Mesenchymal stem cell (in vitro differentiated cells and primary cell): ENCODE measurements around the gene INSL4. TPM values are rescaled to one million over a fixed set of nuclear protein-coding genes. Genes with fewer than 3 reads are reported as not detected.

ENCODE experiments used
- small RNA-seq: library from polyadenylated mRNA; stranded (forward); fragments of <200 nt; extraction: miRNeasy Mini kit (QIAGEN cat#:217004); gene quantifications from one replicate; pipeline ENCODE3, GENCODE V24; 2013; ENCODE audit warnings: low read depth

The INSL4 gene

Small RNA genes within 50 kb of the gene (small RNA-seq; reads per million reads assigned to genes)
- gene AL133547.1: not detected
